Neural progenitor cell (in vitro differentiated cells): ENCODE results near the gene HSF2BP. TPM values are rescaled to one million over a fixed set of nuclear protein-coding genes. Genes with fewer than 3 reads are reported as not detected.

Experiments
- DNase-seq: peaks from one replicate; pipeline ENCODE4 v3.0.0-alpha.2; 2016; ENCODE audit warnings: low spot score
- H2AFZ ChIP-seq: fragments of 200-600 bp; sonication (generic); replicated peaks from 2 replicates; pipeline ENCODE4 v1.6.1; 2016; ENCODE audit warnings: antibody characterized with exemption
- H3F3A ChIP-seq: fragments of 200-600 bp; sonication (generic); 2 replicates; pipeline ENCODE4 v1.6.1; 2016; ENCODE audit warnings: antibody characterized with exemption, low read depth
- H3K27ac ChIP-seq: fragments of 200-600 bp; sonication (generic); 2 replicates; pipeline ENCODE4 v1.5.1; 2016; ENCODE audit warnings: mild to moderate bottlenecking
- H3K27me3 ChIP-seq: fragments of 200-600 bp; sonication (generic); 2 replicates; pipeline ENCODE4 v1.6.1; 2016; ENCODE audit warnings: mild to moderate bottlenecking, moderate library complexity
- H3K36me3 ChIP-seq: fragments of 200-600 bp; sonication (generic); 2 replicates; pipeline ENCODE4 v1.5.1; 2016
- H3K4me1 ChIP-seq: fragments of 200-600 bp; sonication (generic); 2 replicates; pipeline ENCODE4 v1.6.1; 2016; ENCODE audit warnings: mixed run types
- H3K4me2 ChIP-seq: fragments of 200-600 bp; sonication (generic); 2 replicates; pipeline ENCODE4 v1.6.1; 2016
- H3K4me3 ChIP-seq: fragments of 200-600 bp; sonication (generic); 2 replicates; pipeline ENCODE4 v1.5.1; 2016
- H3K79me2 ChIP-seq: fragments of 200-600 bp; sonication (generic); 2 replicates; pipeline ENCODE4 v1.6.1; 2016; ENCODE audit warnings: low read depth
- H3K9ac ChIP-seq: fragments of 200-600 bp; sonication (generic); 2 replicates; pipeline ENCODE4 v1.6.1; 2016
- H3K9me3 ChIP-seq: fragments of 200-600 bp; sonication (generic); 2 replicates; pipeline ENCODE4 v1.5.1; 2016; ENCODE audit warnings: low read depth
- H4K20me1 ChIP-seq: fragments of 200-600 bp; sonication (generic); 2 replicates; pipeline ENCODE4 v1.6.1; 2016; ENCODE audit warnings: low read depth
- H3K27ac Mint-ChIP-seq: 3 replicates; pipeline ENCODE4 v1.8.0; 2021; ENCODE audit warnings: mixed read lengths
- H3K27me3 Mint-ChIP-seq: 2 replicates; pipeline ENCODE4 v1.8.0; 2022; ENCODE audit warnings: low read depth, mild to moderate bottlenecking, inconsistent platforms, moderate library complexity, mixed read lengths; ENCODE audit not compliant: insufficient read depth
- H3K36me3 Mint-ChIP-seq: 3 replicates; pipeline ENCODE4 v1.8.0; 2021; ENCODE audit warnings: mixed read lengths
- H3K4me1 Mint-ChIP-seq: 3 replicates; pipeline ENCODE4 v1.8.0; 2021; ENCODE audit warnings: mixed read lengths
- H3K4me3 Mint-ChIP-seq: 3 replicates; pipeline ENCODE4 v1.8.0; 2021; ENCODE audit warnings: mild to moderate bottlenecking, moderate library complexity, mixed read lengths
- H3K9me3 Mint-ChIP-seq: 3 replicates; pipeline ENCODE4 v1.8.0; 2020; ENCODE audit warnings: mixed read lengths
- EZH2 ChIP-seq: fragments of 200-600 bp; sonication (generic); IDR thresholded peaks from 2 replicates; pipeline ENCODE4 v1.6.1; 2017; ENCODE audit warnings: antibody characterized with exemption, mild to moderate bottlenecking, moderate library complexity
- EZH2phosphoT487 ChIP-seq: fragments of 200-600 bp; sonication (generic); IDR thresholded peaks from 2 replicates; pipeline ENCODE4 v1.6.1; 2017; ENCODE audit warnings: antibody characterized with exemption
- total RNA-seq: library from RNA; depleted of rRNA; stranded (reverse); fragments of >200 nt; gene quantifications from 2 replicates; pipeline ENCODE4 v1.2.3, GENCODE V29; 2015; ENCODE audit warnings: low replicate concordance
- TF ChIP-seq, protein P1 (sequence below): fragments of 200-600 bp; sonication (generic); IDR thresholded peaks from 2 replicates; pipeline ENCODE4 v1.5.1; 2017; ENCODE audit warnings: antibody characterized with exemption, mild to moderate bottlenecking

HSF2BP gene
- total RNA-seq, 1 donor from 2014 or later = 0.71 TPM

- TF ChIP-seq EZH2phosphoT487 (no peak), EZH2 (no peak)
- TF ChIP-seq, protein P1, sequence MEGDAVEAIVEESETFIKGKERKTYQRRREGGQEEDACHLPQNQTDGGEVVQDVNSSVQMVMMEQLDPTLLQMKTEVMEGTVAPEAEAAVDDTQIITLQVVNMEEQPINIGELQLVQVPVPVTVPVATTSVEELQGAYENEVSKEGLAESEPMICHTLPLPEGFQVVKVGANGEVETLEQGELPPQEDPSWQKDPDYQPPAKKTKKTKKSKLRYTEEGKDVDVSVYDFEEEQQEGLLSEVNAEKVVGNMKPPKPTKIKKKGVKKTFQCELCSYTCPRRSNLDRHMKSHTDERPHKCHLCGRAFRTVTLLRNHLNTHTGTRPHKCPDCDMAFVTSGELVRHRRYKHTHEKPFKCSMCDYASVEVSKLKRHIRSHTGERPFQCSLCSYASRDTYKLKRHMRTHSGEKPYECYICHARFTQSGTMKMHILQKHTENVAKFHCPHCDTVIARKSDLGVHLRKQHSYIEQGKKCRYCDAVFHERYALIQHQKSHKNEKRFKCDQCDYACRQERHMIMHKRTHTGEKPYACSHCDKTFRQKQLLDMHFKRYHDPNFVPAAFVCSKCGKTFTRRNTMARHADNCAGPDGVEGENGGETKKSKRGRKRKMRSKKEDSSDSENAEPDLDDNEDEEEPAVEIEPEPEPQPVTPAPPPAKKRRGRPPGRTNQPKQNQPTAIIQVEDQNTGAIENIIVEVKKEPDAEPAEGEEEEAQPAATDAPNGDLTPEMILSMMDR = no peak
- Mint-ChIP-seq H3K4me1 (peaks cover 11% of the 10 kb centered on the region), H3K27me3 (no peaks in the 10 kb centered on the region), H3K9me3 (peaks cover 3% of the 10 kb centered on the region), H3K4me3 (no peak overlapping the region), H3K27ac (no peak overlapping the region), H3K36me3 (no peaks in the 10 kb centered on the region)
- H2AFZ ChIP-seq = no peak overlapping the region
- H4K20me1 ChIP-seq = no peaks in the 10 kb centered on the region
- no peaks in the 10 kb centered on the region for H3K4me1 ChIP-seq
- H3K27ac ChIP-seq = no peak overlapping the region
- no peak overlapping the region for H3K4me3 ChIP-seq
- no peaks in the 10 kb centered on the region for H3F3A ChIP-seq
- H3K36me3 ChIP-seq = no peaks in the 10 kb centered on the region
- no peak for DNase-seq
- no peaks in the 10 kb centered on the region for H3K27me3 ChIP-seq
- no peaks in the 10 kb centered on the region for H3K9me3 ChIP-seq
- H3K9ac ChIP-seq = no peak overlapping the region
- H3K4me2 ChIP-seq = no peak overlapping the region
- no peaks in the 10 kb centered on the region for H3K79me2 ChIP-seq
Measured at GRCh38 chr21:43608664-43609063, 50.6 kb downstream of the HSF2BP start.

- no peaks in the 10 kb centered on the region for H3K4me1 ChIP-seq
- Mint-ChIP-seq H3K36me3 (no peaks in the 10 kb centered on the region), H3K9me3 (peaks cover 3% of the 10 kb centered on the region), H3K4me1 (peaks cover 10% of the 10 kb centered on the region), H3K4me3 (no peak overlapping the region), H3K27me3 (no peaks in the 10 kb centered on the region), H3K27ac (no peak overlapping the region)
- H3K9ac ChIP-seq = no peak overlapping the region
- TF ChIP-seq EZH2phosphoT487 = no peak
- TF ChIP-seq EZH2 = no peak
- TF ChIP-seq, protein P1 = no peak
- no peak for DNase-seq
- no peaks in the 10 kb centered on the region for H3K36me3 ChIP-seq
- H4K20me1 ChIP-seq = no peaks in the 10 kb centered on the region
- H3F3A ChIP-seq = no peaks in the 10 kb centered on the region
- no peaks in the 10 kb centered on the region for H3K27me3 ChIP-seq
- H3K79me2 ChIP-seq = no peaks in the 10 kb centered on the region
- no peaks in the 10 kb centered on the region for H3K9me3 ChIP-seq
- H3K4me3 ChIP-seq = no peak overlapping the region
- H3K4me2 ChIP-seq = no peak overlapping the region
- H3K27ac ChIP-seq = no peak overlapping the region
- H2AFZ ChIP-seq = no peak overlapping the region
Measured at GRCh38 chr21:43608225-43608624, 51.1 kb downstream of the HSF2BP start.

DNA sequence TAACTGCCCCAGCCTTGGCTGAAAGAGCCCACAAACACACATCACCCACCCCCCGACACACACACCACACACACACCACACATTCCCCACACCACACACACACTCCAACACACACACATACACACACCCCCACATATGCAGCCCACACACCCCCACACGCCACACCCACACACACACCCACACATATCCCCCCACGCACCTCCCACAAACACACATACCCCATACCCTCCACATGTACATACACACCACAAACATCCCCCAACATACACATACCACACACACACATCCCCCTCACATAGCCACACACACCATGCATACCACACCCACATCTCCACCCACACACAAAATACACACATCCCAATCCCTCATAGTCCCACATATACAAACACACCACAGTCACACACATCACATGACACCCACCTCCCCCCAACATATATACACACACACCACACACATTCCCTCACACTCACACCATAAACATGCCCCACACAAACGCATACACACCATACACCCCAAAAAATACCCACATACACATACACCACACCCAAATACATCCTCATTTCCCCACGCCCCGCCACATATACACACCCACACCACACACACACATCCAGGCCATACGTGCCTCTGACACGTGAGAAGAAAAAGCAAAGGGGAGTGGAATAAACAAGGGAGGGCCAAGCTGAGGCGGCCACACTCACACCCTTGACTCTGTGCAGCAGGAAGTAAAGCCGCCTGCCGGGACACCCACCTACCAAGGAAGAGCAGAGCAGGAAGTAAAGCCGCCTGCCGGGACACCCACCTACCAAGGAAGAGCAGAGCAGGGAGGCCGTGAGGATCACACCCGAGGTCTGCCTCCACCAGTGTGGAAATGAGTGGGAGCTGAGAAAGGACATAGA is 53.7 kb downstream of the HSF2BP start:
- H3K9ac ChIP-seq = no peak overlapping the region
- no peak overlapping the region for H3K4me3 ChIP-seq
- Mint-ChIP-seq H3K27ac (no peak overlapping the region), H3K4me3 (no peak overlapping the region), H3K9me3 (peaks cover 3% of the 10 kb centered on the region), H3K4me1 (no peaks in the 10 kb centered on the region), H3K36me3 (no peaks in the 10 kb centered on the region), H3K27me3 (peaks cover 2% of the 10 kb centered on the region)
- no peaks in the 10 kb centered on the region for H3K4me1 ChIP-seq
- no peaks in the 10 kb centered on the region for H3K79me2 ChIP-seq
- no peak for DNase-seq
- H3F3A ChIP-seq = no peaks in the 10 kb centered on the region
- no peak for TF ChIP-seq EZH2phosphoT487
- no peak for TF ChIP-seq EZH2
- TF ChIP-seq, protein P1 = no peak
- H3K4me2 ChIP-seq = no peak overlapping the region
- no peaks in the 10 kb centered on the region for H3K9me3 ChIP-seq
- no peak overlapping the region for H3K27ac ChIP-seq
- no peaks in the 10 kb centered on the region for H4K20me1 ChIP-seq
- H3K36me3 ChIP-seq = no peaks in the 10 kb centered on the region
- no peak overlapping the region for H2AFZ ChIP-seq
- H3K27me3 ChIP-seq = no peaks in the 10 kb centered on the region
